H1 (cell line): ENCODE measurements around the gene SELENOO. TPM values are rescaled to one million over a fixed set of nuclear protein-coding genes. Genes with fewer than 3 reads are reported as not detected.

Experiments used
- CHD1 ChIP-seq: IDR thresholded peaks from 2 replicates; pipeline ENCODE4 v1.6.1; 2012; ENCODE audit warnings: low read depth, low read length, improper control_type of control experiment
- NANOG ChIP-seq: IDR thresholded peaks from 2 replicates; pipeline ENCODE4 v1.6.1; 2011; ENCODE audit warnings: low read length, low read depth, mild to moderate bottlenecking, inconsistent platforms; ENCODE audit not compliant: insufficient read depth, poor library complexity, severe bottlenecking
- SIRT6 ChIP-seq: IDR thresholded peaks from one replicate; pipeline ENCODE4 v1.7.1; 2012; ENCODE audit warnings: low read length, inconsistent platforms
- SP1 ChIP-seq: IDR thresholded peaks from 2 replicates; pipeline ENCODE4 v1.6.1; 2011; ENCODE audit warnings: low read depth, low read length
- TAF1 ChIP-seq: IDR thresholded peaks from 2 replicates; pipeline ENCODE4 v1.6.1; 2011; ENCODE audit warnings: mild to moderate bottlenecking, low read depth, low read length
- TBP ChIP-seq: IDR thresholded peaks from 2 replicates; pipeline ENCODE4 v1.6.1; 2011; ENCODE audit warnings: low read depth, low read length, improper control_type of control experiment
- polyA plus RNA-seq, 7 experiments: library from polyadenylated mRNA; depleted of rRNA in 3 of 7; stranded (reverse) in 5 of 7; unstranded in 2 of 7; fragments of >200 nt in 5 of 7; fragments of 200-250 nt in 2 of 7; gene quantifications; 1 replicate in 5 of 7; 2 replicates in 1 of 7; 4 replicates in 1 of 7; pipeline versions ENCODE4 v1.2.1 to v1.2.3, GENCODE V29; 2011 to 2013; ENCODE audit warnings: missing spikeins in 2 of 7, mixed read lengths in 2 of 7
- total RNA-seq: library from RNA; stranded (reverse); fragmentation: NEBNext Ultra II Directional; extraction: Animal tissue kit (Norgen Biotek cat#: 25700); gene quantifications from 2 replicates; pipeline ENCODE4 v1.2.1, GENCODE V29; 2021

SELENOO gene
- total and polyA plus RNA-seq, 2 of the 8 experiments (the other 6 are each of a cell fraction or from before 2014, with no cell fraction given) = 18.6 to 25.1 TPM

- TF ChIP-seq NANOG (no peak), SP1 (no peak), CHD1 (no peak), TBP (no peak), TAF1 (no peak), SIRT6 (no peak)
Measured at GRCh38 chr22:50189849-50190181, 11.0 kb upstream of the SELENOO start (continued).
